ENCODE data around the gene HOXD12.
A peak's percentile ranks its signal among the peaks of the same experiment; 100 is the strongest.

The HOXD12 gene

DNA sequence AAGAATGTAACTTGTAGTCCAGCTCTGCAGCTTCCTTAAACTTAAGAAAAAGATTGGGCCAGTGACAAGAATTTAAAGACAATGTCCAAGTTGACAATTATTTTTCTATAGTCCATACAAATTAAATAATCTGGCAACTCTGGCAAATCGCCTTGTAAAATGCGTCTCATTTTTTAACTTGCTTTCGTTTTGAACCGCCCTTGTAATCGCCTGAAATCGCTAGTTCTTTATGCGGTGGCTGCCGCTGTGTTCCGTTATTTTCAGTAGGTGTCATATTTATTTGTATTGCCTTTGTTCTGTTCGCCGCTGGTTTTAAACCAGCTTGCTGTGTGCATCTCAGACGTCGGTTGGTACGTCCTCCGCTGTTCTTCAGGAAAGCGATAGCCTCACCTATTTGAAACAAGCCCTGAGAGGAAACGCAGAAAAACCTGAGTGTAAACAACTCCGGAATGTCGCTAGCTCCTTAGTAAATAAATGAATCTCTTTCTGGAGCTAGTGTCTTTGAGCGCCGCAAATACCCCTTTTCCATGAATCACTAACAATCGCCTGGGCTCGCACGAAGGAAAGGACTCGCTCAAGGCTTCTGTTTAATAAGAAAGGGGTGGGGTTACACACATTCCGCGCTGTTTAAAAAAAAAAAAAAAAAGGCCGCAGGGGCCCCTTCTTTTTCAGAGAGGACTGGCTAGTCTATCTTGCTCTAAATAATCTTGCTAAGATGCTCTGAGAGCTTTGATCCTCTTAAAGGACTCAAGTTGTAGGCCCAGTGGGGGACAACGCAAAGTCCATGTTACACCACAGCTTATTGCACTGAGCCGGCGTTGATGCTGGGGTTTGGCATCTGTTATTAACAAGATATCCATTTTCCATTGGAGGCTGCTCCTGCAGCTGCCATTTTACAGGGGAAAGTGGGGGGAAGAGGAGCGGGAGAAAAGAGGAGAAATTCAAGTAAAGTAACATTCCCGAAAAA, 32.9 kb downstream of the HOXD12 start:
- DNase-seq (ENCODE audit: low read depth), result no peak

DNA sequence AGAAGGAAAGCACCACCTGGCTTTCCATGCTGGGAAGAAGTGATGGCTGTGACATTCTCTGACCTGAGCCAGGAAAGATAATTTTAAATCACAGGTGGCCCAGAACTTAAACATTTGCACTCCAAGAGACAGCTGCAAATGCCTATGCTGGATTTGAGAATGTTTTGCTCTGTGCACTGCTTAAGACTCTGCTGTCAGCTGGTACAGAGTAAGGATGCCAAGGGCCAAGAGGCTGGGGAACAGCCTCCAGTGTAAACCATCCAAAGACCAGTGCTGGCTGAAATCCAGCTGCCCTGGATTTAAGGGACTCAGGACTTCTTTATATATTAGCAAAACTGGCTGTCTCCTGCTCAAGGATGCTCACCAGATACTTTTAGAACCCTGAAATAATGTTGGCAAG, 33.8 kb downstream of the HOXD12 start:
- no peak for DNase-seq (ENCODE audit: low read depth)

DNA sequence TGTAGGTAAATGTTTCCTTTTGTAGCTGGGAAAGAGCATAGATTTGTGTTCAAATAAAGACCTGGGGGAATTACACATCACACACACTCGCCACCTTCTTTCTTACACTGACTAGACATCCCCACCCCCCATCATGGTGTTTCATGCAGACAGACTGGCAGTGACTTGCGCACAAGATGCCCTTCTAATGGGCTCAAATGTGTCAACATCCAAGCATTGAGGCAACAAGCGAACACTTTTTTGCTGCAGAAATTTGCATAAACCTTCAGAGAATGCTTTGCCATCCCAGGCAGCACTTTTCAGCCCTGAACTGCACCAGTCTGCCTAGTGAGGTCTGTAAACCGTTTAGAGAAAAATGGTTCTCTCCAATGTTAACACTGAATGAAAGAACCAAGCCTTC, 34.4 kb downstream of the HOXD12 start:
- DNase-seq (ENCODE audit: low read depth), result no peak

DNA sequence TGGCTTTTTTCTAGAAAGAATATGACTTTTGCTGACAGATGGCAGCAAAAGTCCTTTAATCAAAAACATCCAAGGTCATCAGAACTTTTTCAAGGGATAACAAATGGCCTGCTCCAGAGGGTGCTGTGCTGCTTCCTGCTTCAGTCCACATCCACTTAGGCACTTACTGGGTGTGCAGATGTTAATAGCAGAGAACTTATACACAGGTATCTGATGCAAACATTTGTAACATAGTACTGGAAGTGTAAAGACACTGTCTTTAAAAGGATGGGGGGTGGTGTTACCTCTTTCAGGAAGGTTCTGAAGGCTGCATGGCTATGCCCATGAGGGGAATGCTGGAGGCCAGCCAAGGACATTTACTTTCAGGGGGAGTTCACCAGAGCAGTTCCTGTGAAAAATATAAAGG, 35.4 kb downstream of the HOXD12 start:
- DNase-seq (ENCODE audit: low read depth), result no peak

DNA sequence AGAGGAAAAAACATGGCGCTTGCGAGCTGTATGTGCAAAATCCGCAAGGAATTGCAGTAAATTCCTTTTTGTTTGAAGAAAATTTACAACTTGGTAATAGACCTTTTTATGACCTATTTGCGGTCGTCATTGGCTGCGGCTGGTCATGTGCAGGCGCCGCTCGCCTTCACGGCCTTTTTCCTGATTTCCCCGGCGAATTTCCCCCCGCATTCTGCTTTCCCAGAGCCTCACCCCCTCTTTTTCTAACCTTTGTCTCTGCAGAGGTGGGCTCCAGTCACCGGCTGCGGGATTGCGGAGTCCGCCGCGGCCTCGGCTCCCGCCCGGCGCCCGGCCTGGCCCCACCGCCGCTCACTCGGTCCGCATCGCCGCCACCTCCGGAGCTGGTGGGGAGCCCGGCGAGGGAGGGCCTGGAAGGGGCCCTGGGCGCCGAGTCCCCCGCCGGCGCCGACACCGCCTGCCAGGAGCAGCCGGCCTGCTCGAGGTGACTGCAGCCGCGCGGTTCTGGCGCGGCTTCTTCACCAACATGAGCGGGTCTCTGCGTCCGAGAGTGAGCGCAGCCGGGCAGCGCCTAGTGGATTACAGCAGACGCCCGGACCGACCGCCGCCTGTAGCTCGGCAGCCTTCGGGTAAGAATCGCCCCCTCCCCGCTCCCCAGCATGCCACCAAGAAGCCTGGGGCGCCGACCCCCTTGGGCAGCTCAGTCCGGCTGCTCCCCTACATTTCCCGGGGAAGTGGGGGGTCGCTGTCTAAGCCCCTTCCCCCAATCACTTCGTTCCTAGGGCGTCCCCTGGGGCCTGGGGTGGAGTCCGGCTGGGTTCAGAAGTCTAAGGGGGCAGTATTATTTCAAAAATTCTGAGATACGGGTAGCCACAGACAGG, 37.0 kb downstream of the HOXD12 start:
- no peak for DNase-seq (ENCODE audit: low read depth)

DNA sequence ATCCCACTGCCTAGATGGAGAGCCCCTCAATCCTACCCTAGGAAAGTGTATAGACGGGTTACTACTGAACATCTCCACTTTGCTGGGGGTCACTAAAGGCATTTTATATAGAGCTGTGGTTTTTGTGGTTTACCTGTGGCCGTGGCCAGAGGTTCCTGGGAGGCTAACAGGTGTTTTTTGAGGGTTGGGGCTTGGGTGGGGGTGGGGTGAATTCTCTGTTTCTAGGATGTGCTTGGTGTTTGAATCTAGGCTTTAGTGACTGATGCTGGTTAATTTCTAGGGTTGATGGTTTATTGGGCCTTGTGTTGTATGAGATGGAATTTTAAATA, 37.6 kb downstream of the HOXD12 start:
- DNase-seq (ENCODE audit: low read depth), result no peak

DNA sequence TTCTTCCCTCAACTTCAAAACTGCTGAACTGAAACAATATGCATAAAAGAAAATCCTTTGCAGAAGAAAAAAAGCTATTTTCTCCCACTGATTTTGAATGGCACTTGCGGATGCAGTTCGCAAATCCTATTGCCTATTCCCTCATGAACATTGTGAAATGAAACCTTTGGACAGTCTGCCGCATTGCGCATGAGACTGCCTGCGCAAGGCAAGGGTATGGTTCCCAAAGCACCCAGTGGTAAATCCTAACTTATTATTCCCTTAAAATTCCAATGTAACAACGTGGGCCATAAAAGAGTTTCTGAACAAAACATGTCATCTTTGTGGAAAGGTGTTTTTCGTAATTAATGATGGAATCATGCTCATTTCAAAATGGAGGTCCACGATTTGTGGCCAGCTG, 38.3 kb downstream of the HOXD12 start:
- no peak for DNase-seq (ENCODE audit: low read depth)

DNA sequence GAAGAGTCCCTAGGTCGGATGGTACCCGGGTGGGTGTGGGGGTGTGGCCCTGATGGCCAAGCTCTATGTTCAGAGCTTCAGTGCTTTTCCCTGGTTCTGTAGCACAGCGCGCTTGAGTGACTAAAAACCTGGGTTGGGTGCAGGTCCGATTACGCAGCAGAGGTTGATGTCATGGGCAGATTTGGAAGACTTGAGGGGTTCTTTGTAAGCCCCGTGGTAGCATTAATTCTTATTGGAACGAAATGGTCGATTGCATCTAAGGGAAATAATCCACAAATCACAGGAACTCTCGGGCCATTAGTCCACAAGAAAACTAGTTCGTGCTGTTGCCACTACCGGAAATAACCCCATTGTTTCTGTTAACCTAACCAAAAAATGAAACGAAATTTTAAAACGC, 38.9 kb downstream of the HOXD12 start:
- no peak for DNase-seq (ENCODE audit: low read depth)

DNA sequence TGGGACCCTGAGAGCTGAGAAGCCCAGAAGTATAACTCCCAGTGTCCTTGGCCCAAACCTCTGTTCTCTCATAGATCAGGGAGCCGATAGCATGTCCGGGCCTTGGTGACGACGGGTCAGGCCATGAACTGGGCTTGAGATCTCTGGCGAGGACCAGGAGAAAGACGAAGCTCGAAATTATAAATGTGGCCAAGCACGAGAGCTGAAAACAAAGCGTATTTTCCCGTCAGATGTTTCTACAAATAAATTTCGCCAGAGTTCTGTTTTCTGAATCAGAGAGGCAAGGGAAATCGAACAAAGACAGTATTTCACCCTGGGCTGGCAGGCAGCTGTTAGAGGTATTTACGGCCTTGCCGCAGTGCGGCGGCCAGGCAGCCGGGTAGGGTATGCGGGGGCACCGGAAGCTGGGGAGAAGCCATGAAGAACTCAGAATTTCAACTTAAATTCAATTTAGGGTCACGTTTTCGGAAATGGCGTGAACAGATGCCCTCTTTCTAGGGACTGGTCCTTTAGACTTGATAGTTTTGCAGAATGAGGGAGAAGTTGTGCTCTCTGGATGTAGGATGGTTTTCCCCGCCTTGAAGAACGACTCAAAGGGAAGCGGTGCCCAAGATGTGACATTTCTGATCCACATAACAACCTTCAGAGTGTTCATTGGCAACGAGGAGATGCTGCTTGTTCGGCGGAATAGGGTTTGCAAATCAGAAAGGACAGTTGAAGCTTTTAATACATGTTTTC, 39.5 kb downstream of the HOXD12 start:
- no peak for DNase-seq (ENCODE audit: low read depth)

DNA sequence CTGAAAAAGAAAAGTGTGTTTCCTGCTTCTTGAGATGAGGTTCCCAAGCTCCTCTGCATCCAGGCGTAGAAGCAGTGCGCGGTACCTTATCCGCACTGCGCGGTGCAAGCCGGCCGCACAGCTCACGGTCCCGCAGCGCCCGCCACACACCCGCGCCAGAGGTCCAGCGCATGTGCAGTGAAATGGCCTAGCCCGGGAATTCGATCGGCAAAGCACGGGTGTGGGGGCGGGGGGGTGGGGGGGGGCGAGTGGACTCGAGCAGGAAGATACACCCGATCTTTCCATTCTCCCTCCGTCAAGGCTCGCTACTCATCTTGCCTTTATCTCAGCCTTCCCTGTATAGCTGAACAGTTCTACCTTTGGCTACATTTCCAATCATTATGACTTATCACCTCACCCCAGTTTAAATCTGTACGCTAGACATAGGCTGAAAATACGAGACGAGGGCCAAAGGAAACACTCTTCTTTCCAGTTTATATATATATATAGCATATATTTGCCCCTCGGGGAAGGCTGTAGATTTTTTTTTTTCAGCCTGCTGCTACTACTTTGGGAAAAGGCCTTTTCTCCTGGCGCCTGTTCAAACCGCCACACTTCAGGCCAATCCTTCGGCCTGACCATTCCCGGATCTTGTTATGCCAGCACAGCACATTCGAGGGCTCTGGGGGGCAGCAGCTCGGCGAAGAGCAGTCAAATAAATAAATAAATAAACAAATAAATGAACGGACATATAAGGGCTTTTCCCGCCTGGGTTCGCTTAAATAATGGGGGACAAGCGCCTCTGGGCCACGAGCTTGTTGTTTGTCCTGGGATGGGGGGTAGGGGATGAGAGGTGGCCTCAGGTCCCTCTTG, 40.3 kb downstream of the HOXD12 start:
- DNase-seq (ENCODE audit: low read depth), result no peak

DNA sequence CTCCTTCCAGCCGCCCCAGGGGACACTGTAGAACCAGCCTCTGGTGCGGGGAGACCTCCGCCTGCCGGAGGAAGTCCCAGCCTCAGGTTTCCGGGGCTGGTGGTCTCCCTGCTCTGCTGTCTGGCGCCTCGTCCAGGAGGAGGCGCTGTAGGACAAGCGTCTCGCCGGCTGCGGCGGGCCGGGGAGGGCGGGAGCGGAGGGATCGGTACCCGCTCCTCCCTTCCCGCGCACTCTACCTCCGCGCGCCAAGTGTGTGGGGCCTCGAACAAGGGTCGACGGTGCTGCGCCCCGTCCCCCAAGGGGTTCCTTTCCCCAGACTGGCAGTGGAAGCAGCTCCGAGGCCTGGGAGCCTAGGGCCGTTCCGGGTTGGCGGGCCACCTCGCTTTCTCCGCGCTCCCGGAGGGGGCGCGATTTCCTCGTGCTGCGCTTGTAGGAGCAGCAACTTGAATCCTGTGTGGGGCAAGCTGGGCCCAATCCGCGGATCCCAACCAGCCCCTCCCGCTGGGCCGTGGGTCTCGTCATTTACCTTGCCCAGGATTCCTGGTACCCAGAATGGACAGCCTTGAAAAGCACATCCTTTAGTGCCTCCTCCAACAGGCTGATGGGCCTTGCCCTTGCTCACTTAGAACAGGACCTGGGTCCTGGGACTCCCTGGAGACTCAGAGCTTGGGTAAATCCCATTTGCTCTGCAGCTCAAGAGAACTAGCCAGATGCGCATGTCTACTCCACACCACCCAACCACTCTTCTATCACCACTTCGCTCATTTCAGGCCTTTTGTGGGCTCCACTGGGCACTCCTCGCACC, 41.1 kb downstream of the HOXD12 start:
- peak; percentile 25 for DNase-seq (ENCODE audit: low read depth)

DNA sequence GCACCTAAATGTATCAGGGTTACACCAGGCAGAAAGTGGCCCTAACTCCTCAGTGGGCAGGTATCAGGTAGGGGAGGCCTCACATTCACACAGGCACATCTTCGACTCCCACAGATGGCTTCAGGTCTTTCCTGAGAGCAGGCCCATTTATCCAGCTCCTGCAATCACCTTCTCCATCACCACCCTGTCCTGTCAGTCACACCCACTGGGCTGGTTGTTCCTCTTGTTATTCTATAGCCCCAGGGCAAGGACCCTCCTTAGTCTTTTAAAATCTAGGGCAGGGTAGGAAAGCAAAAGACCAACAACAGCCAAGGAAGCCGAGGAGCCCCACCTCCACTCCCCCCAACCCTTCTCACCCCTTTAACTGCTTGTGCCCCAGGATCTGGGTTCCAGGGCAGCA, 42.7 kb downstream of the HOXD12 start:
- DNase-seq (ENCODE audit: low read depth), result no peak

DNA sequence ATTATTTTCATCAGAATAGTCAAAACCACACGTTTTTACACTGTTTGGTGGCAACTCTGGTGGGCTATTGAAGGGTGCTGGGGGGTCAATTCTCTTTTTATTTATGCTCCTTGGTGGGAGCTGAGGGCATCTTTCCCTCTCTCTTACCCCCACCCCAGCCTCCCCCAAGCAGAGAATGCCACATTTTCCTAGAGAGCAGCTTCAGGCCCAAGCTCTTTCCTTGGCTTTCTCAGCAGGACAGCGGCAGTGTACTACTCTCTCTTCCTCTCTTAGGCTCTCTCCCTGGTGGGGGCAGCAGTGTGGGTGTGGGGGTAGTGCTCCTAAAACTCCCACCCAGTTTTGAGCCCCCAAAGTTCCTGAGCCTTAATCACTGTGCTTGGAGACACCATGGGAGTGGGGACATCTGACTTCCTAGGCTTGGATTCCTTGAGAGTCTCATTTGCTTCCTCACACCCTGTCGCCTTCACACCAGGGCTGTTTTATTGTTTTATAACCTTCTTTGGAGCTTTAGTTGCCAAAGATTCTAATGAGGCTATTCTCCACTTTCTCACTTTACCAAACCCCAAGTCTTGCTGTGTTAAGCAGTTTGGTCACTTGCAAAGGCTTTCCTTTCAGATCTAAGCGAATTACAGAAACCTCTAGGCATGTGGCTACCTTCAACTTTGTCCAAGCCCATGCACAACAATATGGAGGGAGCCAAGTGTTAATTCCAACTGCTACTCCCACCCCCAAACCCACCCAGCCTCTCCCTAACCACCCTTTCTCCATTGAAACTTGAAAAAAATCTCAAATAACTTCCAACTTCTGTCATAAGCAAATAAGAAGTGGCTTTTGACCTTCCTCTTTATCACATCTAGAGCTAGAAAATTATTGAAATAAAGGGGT, 45.7 kb downstream of the HOXD12 start:
- no peak for DNase-seq (ENCODE audit: low read depth)

DNA sequence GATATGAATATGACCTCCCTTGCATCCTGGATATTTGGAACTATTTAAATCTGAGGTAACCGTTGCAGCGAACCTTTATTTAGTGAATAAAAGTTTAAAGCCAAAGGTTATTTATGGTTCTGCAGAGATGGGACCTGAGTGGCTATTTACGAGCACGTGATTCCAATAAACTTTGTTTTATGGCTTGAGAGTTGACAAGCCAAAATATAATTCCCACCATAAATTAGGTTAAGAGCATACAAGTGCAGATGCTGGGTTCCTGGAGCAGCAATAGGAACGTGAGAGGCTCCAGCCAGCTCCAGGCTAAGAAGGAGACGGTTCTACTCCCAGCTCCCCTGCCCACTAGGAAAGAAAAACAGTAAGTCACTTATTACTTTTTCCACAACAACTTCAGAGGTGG, 46.5 kb downstream of the HOXD12 start:
- no peak for DNase-seq (ENCODE audit: low read depth)

DNA sequence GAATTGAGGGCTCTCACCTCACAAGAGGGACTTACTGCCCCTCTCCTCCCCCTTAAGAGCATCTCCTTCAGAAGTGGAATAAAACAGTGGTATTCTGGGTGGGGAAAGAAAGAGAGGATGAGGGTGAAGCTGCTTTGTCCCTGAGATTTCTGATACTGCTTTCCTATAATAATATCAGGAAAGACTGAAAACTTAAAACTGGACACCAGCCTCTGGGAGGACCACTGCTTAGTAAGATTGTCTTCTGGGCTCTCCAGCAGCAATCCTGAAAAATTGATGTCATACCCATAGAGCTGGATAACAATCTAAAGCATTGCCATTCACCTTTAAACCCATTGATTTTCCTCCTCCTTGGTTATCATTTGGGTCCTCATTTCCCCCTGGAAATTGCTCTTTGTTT, 47.0 kb downstream of the HOXD12 start:
- no peak for DNase-seq (ENCODE audit: low read depth)

DNA sequence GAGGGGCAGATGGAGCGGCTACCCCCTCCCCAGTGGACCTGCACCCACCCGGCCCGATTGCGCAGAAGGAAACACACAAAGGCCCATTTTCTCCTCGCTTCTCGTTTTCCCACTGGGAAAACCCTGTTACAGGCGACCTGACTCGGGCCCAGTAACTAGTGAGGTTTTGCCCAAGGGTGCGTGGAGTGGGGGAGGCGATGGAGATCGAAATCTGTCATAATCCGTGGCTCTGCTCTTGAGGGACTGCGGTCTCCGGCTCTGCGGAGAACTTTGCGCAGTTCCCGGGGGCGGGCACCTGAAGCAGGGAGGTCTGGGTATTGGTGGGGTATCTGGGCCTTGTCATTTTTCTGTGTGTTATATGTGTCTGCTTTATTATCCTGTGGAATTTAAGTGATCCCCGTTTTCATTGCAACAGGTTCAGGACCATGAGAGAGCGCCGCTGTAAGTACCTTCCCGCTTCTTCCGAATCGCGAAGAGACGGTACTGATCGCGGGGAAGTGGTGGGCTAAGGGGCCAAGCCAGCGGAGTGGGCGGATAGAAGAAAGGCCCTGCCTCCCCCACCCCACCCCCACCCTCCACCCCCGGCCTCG, 47.7 kb downstream of the HOXD12 start:
- no peak for DNase-seq (ENCODE audit: low read depth)

DNA sequence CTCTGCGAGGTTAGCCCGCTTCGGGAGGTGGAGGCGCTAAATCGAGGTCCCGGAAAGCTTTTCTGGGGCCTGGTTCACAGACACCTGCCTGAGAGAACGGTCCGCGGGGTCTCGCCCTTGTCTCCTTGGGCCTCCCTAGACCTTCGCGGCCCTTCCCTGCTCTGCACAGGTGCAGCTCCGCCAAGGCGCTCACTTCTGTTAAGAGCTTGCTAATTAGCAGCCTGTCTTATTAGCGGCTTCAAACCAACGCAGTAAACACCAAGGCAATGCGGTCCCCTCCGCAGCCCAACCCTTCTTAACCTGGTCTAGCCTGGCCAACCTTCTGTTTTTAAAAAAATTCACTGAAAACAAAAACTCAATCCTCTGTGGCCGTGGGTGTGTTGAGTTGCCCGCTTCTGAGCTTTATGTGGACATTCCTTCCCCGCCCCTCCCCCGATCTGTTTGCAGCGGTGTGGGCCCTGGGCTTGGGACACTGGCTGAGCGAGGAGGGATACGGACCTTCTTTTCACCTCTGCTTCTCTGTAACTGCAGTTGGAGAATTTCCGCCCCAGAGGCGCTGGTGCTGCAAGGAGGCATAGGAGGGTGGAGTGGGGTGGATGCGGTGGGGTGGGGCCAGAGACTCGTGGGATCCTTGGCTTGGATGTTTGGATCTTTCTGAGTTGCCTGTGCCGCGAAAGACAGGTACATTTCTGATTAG, 48.4 kb downstream of the HOXD12 start:
- DNase-seq (ENCODE audit: low read depth), result no peak

DNA sequence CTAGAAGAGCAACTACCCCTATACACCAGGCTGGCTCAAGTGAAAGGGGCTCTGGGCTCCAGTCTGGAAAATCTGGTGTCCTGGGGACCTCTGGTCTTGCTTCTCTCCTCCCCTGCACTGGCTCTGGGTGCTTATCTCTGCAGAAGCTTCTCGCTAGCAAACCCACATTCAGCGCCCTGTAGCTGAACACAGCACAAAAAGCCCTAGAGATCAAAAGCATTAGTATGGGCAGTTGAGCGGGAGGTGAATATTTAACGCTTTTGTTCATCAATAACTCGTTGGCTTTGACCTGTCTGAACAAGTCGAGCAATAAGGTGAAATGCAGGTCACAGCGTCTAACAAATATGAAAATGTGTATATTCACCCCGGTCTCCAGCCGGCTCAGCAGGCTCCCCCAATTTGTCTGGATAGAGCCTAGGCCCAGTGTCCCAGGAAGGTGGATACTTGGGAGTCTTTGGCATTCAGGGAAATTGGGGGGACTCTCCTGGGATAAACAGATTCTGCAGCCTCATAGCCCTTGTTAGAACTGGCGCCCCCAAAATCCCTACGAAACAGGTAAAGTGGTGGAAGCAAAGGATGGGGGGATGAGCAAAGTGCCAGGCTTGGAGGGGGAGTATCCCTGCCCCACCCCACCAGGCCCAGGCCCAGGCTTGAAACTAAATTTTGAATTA, 49.3 kb downstream of the HOXD12 start:
- no peak for DNase-seq (ENCODE audit: low read depth)

All from activated T-helper 9 cell treated with anti-CD3 and anti-CD28 coated beads, Interleukin-2, amount 50 U/mL, for 16 hours (primary cell).